Activated CD4-positive, alpha-beta T cell treated with anti-CD3 and anti-CD28 coated beads for 48 hours (primary cell): ENCODE data around the gene GNLY.
"Not testable (repeated sequence)": the region's sequence is repeated elsewhere in the genome, so short reads cannot be mapped to it uniquely, and the experiment has no call there.

Experiments
- DNase-seq: peaks from one replicate; pipeline ENCODE4 v3.0.0-alpha.2; 2020

Gene GNLY

DNA sequence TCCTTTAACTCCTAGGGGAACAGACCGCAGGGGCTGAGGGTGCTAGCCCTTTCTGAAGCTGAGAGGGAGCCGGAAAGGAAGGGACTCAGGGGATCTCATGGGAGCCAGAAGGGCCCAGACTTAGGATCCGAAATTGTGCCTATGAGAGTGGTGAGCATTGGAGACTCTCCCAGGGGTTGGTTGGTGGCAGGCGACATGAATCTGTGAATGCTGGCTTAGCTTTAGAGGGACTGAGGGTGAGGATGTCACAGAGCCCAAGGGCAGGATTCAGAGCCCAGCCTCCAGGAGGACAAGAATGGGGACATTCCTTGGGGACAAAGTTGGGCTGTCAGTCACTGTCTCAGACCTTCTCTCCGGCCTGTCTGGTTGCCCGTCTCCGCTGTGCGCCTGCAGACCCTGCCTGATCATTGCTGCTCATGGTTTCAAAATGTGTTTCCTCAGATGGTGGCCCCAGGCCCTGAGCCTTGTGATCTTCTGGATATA, 17.5 kb downstream of the GNLY start:
- DNase-seq = no peak

DNA sequence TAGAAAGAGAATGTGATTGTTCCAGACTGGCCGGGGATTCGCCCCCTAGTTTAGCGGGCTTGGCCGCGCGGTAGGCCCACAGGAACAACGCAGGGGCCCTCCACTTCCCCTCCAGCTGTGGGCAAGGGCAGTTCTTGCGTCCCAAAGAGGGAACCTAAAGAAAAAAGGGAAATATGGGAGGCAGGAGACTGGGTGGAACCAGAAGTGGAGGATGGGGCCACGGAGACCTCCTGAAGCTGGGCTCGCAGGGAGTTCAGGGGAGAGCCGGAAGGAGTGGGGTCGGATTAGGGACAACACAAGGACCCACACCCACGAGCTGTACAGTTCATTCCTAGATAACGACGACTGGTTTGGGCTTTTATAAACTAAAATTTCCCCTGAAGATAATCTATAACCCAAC, 18.2 kb downstream of the GNLY start:
- no peak for DNase-seq

DNA sequence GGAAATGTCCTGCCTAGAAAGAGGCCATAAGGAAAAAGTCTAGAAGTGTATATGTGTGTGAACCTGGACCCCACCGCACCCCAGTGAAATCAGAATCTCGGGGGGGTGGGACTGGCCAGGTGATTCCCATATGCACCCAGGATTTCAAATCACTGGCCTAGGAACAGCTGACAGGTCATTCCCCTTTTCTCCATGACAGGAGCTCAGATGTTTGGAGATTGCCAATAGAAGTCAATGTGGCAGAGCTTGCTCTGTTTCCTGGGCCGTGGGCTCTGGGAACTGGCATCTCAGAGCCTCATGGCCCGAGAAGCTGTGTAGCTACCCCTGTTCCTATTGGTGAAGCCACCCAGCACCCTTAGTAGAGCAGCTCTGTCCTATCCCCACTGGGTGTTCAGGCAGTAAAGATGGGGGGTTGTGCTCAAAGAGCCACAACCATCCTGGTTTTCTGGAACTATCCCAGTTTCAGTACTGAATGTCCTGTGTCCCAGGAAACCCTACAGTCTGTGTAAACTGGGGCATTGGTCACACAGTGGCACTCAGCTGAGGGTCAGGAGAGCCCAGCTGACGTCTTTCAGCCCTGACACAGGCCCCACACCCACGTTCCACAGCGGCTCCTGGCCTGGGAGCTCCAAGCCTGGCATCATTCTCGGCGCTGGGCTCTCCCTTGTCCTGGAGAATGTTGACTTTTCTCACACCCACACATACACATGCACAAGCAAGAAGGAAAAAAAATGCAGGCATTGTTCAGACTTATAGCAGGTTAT, 18.9 kb downstream of the GNLY start:
- DNase-seq = no peak

GRCh38 chr2:85713836-85714235, 19.7 kb downstream of the GNLY start:
- DNase-seq = no peak

GRCh38 chr2:85714421-85714820, 20.3 kb downstream of the GNLY start:
- DNase-seq = not testable (repeated sequence)

- no peak for DNase-seq
Measured at GRCh38 chr2:85714841-85715240, 20.7 kb downstream of the GNLY start.

- no peak for DNase-seq
Measured at GRCh38 chr2:85716346-85716914, 22.3 kb downstream of the GNLY start.

- DNase-seq = no peak
Measured at GRCh38 chr2:85717308-85718008, 23.3 kb downstream of the GNLY start.

GRCh38 chr2:85718009-85718391, 23.8 kb downstream of the GNLY start:
- no peak for DNase-seq

GRCh38 chr2:85718885-85719492, 24.8 kb downstream of the GNLY start:
- DNase-seq = no peak

GRCh38 chr2:85719609-85720240, 25.6 kb downstream of the GNLY start:
- DNase-seq = no peak

GRCh38 chr2:85720533-85720932, 26.4 kb downstream of the GNLY start:
- no peak for DNase-seq

- no peak for DNase-seq
Measured at GRCh38 chr2:85721641-85722040, 27.5 kb downstream of the GNLY start.

DNA sequence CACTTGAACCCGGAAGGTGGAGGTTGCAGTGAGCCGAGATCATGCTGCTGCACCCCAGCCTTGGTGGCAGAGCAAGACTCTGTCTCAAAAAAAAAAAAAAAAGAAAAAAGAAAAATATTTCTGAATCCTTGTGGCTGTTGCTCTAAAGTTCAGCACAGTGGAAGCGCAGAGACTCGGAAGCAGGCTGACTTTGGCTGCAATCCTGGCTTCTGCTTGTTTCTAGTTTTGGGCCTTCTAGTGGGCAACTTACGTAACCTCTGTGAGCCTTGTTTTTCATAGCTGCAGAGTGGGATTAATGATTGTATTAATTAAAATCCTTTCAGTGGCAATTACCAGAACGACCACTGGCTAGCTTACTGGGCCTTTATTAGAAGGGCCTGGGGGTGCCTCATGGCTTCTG, 28.4 kb downstream of the GNLY start:
- DNase-seq = no peak

- no peak for DNase-seq
Measured at GRCh38 chr2:85723707-85724360, 29.7 kb downstream of the GNLY start.

DNA sequence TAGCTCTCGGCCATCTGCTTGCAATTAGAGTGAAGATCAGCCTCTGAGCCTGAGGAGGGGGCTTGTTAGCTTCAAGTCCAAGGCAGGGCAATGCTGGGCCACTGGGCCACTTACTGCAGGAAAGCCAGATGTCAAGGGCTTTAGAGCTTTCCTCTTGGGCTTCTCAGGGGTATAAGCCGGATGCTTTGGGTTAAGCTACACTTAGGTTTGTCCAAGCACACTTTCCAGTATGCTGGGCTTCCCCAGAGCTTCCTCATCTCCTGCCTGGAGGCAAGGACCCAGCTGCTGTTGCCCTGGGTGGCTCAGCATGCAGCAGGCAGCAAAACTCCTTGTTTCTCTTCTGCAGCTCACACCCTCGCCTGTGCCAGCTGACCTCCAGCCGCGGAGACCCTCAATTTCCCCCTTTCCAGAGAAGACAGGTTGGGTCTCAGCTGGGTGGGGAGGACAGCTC, 30.6 kb downstream of the GNLY start:
- DNase-seq = no peak

DNA sequence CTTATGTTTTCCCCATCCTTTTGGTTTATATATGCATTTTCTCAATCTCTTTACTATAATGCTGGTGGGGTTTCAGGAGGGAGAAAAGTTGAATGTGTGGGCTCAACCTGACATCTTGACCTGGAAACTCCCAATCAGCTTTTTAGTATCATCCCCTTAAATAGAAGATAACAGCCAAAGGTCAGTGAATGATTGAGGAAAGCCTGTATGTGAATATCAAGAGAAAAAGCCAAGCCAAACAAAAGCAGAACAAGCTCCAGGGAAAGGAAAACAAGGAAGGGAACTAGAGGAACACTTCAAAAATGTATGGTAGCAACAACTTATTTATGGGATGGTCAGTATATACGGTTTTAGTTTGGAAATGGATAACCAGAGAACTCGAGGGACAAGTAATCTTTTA, 31.3 kb downstream of the GNLY start:
- no peak for DNase-seq

DNA sequence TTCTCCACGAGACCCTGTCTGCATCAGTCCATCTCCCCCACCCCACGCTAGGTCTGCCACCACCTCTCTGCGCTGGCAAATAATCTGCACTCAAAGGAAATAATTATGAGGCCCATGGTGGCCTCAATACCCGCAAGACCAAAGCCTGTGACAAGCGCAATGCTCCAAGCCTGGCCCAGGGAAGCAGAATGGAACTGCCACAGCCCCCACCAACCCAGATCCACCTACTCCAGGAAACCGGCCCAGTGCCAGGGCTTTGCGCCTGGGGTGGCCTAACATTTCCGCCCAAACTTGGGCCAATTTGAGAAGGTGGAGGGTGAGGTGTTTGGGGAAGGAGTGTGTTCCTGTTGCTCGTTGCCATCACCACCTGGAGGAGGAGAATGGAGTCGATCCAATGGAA, 33.6 kb downstream of the GNLY start:
- no peak for DNase-seq

DNA sequence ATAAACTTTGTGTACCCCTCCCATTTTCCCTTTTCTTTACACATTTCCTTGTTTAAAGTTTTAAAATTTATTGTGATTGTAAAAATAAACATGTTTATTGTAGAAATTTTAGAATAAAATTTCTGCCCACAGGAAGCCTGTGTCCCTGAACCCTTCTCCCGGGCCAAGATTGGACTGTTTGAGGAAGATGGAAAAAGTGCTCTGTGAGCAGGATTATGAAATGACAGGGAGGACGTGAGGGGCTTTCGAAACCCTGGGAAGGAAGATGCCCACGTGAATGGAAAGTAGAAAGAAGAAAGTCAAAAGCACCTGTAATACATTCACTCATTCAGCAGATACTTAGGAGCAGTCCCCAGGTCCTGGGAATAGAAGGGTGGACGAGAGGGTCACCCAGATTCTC, 34.2 kb downstream of the GNLY start:
- no peak for DNase-seq

DNA sequence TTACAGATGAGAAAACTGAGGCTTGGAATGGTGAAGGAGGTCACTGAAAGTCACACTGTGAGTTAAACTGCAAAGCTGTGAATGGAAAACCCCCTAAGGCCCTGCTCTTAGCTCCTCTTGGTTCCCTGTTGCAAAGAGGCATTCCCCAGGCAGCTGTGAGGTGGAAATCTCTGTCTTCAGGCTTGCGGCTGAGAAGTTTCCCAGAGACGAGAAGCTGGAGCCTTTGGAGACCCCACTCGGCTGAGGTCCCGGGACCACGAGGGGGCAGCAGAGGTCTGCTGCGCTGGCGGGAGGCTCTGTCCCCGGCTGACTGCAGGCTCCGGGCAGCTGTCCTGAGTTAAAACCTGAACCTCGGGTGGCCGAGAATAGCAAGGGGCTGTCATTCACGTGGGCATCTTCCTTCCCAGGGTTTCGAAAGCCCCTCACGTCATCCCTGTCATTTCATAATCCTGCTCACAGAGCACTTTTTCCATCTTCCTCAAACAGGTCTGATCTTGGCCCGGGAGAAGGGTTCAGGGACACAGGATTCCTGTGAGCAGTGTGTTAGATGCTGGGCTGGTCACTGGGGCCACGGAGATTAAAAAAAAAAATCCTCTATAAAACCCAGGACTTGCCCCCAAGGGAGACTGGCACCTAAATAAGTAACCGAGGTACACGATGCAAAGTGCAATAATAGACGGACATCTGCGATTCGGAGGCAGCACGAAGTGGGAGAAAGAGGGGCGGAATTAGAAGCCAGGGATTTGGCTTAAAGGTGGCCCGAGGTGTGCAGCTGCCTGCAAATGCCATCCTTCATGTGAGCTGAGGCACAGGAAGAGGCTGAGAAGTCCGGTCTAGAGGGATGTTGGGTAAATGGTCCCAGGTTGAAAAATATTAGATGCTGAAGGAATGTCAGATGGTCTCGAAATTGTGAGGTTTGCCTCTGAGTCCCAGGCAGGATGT, 35.0 kb downstream of the GNLY start:
- DNase-seq = peak; percentile 86

GRCh38 chr2:85729825-85730510, 35.8 kb downstream of the GNLY start:
- DNase-seq = no peak
